Activated CD8-positive, alpha-beta T cell treated with anti-CD3 and anti-CD28 coated beads, Interleukin-2, amount 10 ng/mL, durations not matched to agents 7 days and 5 days (primary cell): ENCODE measurements around the gene TBCB. TPM values are rescaled to one million over a fixed set of nuclear protein-coding genes. Genes with fewer than 3 reads are reported as not detected.
"Not testable (repeated sequence)": the region's sequence is repeated elsewhere in the genome, so short reads cannot be mapped to it uniquely, and the experiment has no call there.

Experiments
- ATAC-seq: fragments of 150-1000 bp; cut with Tn5 transposase; one replicate; pipeline ENCODE4 v1.10.0; 2021; ENCODE audit warnings: moderate library complexity
- CTCF ChIA-PET: fragments of 350-600 bp; sonication (Branson Sonifier 250); formaldehyde crosslinking; loops from one replicate; lab custom pipeline; 2021; ENCODE audit warnings: antibody characterized with exemption; lab: Charles Lee
- POLR2A ChIA-PET: fragments of 350-600 bp; sonication (Branson Sonifier 250); formaldehyde crosslinking; loops from one replicate; lab custom pipeline; 2021; ENCODE audit warnings: antibody characterized with exemption; lab: Charles Lee
- DNase-seq: peaks from one replicate; pipeline ENCODE4 v3.0.0-alpha.2; 2020
- H3K27ac Mint-ChIP-seq: one replicate; pipeline ENCODE4 v1.8.0; 2021; ENCODE audit warnings: mild to moderate bottlenecking, mixed read lengths
- H3K27me3 Mint-ChIP-seq: one replicate; pipeline ENCODE4 v1.8.0; 2021; ENCODE audit warnings: low read depth, mixed read lengths
- H3K36me3 Mint-ChIP-seq: one replicate; pipeline ENCODE4 v1.8.0; 2021; ENCODE audit warnings: low read depth, mixed read lengths
- H3K4me1 Mint-ChIP-seq: one replicate; pipeline ENCODE4 v1.8.0; 2021; ENCODE audit warnings: low read depth, mixed read lengths
- H3K4me3 Mint-ChIP-seq: one replicate; pipeline ENCODE4 v1.8.0; 2021; ENCODE audit warnings: mild to moderate bottlenecking, mixed read lengths
- H3K9me3 Mint-ChIP-seq: one replicate; pipeline ENCODE4 v1.8.0; 2022; ENCODE audit warnings: mixed read lengths; ENCODE audit not compliant: insufficient read depth
- total RNA-seq, 2 experiments: library from RNA; stranded (reverse); gene quantifications; one replicate each; pipeline ENCODE4 v1.2.3, GENCODE V29; 2021

TBCB gene
- total RNA-seq, 2 experiments from 2014 or later = 186 to 200 TPM

DNA sequence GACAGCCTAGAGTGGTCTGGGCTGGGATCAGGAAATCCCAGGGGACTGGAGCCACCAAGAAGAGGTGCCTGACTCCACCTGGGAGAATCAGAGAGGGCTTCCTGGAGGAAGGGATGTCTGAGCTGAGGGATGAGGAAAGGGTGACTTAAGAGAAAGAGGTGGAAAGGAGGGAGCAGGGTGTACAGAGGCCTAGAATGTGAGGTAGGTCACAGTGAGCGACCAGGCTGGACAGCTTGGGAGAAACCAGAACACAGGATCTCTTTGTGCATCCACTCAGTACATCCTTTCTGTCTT lies 1.0 kb downstream of the TBCB start:
- peak overlapping the region; percentile 98 for H3K27ac Mint-ChIP-seq
- POLR2A ChIA-PET = interaction anchor here (1.1 to 2.9 kb wide), 4 partner anchors 11 to 99 kb away, joined by 3 to 8 read pairs (median 6); partner anchors contain the start of genes CAPNS1, ZNF146 and ZNF565
- DNase-seq (no peak), ATAC-seq (no peak)
- CTCF ChIA-PET = interaction anchor here (3.5 kb wide), 1 partner anchor 11 kb away, joined by 28 read pairs; no protein-coding TSS in a partner anchor
- H3K27me3 Mint-ChIP-seq = no peaks in the 10 kb centered on the region
- peaks cover 50% of the 10 kb centered on the region for H3K36me3 Mint-ChIP-seq
- no peaks in the 10 kb centered on the region for H3K9me3 Mint-ChIP-seq
- peak overlapping the region; percentile 90 for H3K4me3 Mint-ChIP-seq
- peaks cover 39% of the 10 kb centered on the region for H3K4me1 Mint-ChIP-seq

DNA sequence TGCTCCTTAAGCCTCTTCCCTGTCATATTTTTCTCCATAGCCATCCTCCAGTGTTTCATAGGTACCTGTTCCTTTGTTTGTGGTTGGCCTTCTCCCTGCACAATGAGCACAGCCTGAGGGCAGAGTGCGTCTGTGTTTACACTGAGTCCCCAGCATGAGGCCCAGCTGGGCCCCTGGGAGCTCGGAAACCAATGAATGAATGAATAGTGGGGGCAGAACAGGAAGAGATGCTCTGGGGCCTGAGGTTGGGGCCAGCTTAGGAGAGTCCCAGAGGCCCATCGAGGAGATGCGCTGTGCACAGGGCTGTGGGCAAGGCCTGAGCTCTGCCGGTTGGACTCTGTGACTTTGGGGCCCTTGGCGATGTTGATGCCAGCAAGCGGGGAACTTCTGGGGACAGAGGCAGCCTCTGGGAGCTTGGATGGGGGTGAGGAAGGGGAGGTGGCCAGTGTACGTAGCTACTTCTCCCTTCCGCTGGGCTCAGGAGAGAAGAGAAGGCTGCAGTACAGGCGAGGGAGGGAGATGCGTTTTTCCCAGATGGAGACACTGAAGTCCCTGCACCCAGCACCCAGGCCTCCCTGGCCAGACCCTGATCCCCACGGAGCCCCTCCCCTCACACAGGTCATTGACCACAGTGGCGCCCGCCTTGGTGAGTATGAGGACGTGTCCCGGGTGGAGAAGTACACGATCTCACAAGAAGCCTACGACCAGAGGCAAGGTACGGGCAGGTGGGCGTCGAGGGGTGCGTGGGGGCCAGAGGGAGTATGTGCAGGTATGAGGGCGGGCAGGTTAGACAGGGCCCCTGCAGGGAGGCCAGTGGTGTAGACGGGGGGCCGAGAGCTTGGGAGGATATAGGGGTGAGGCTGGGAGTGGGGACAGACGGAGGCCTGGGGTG lies 5.1 kb downstream of the TBCB start:
- no peak for ATAC-seq
- CTCF ChIA-PET = interaction anchor here (2.1 kb wide), 1 partner anchor 8 kb away, joined by 8 read pairs; no protein-coding TSS in a partner anchor
- POLR2A ChIA-PET = no interaction called here

DNA sequence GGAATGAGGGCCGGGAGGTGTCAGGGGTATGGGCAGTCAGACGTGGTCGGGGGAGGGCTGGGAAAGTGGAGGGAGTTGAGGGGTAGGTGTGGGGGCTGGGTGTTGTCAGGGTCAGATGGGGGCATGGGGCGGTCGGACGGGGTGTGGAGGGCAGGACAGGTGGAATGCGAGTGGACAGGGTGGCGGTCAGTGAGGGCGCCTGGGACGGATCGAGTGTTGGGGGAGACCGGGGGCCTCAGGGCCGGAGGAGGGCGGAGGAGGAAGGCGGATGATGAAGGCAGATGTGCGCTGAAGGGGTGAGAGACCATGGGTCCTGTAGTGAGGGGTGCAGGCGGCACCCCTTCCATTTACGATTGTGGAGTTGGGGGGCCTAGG lies 5.7 kb downstream of the TBCB start:
- ATAC-seq (no peak), DNase-seq (no peak)
- H3K27ac Mint-ChIP-seq = no peak overlapping the region
- CTCF ChIA-PET = no interaction called here
- peaks cover 57% of the 10 kb centered on the region for H3K36me3 Mint-ChIP-seq
- H3K9me3 Mint-ChIP-seq = no peaks in the 10 kb centered on the region
- POLR2A ChIA-PET = no interaction called here
- H3K4me3 Mint-ChIP-seq = no peak overlapping the region
- no peaks in the 10 kb centered on the region for H3K27me3 Mint-ChIP-seq
- peaks cover 24% of the 10 kb centered on the region for H3K4me1 Mint-ChIP-seq

More for the DNA sequence above, 5.1 kb downstream of the TBCB start:
- H3K27ac Mint-ChIP-seq = peak overlapping the region; percentile 39
- H3K4me1 Mint-ChIP-seq = peaks cover 22% of the 10 kb centered on the region
- H3K9me3 Mint-ChIP-seq = no peaks in the 10 kb centered on the region
- no peak for DNase-seq
- no peaks in the 10 kb centered on the region for H3K27me3 Mint-ChIP-seq
- no peak overlapping the region for H3K4me3 Mint-ChIP-seq
- peaks cover 52% of the 10 kb centered on the region for H3K36me3 Mint-ChIP-seq

DNA sequence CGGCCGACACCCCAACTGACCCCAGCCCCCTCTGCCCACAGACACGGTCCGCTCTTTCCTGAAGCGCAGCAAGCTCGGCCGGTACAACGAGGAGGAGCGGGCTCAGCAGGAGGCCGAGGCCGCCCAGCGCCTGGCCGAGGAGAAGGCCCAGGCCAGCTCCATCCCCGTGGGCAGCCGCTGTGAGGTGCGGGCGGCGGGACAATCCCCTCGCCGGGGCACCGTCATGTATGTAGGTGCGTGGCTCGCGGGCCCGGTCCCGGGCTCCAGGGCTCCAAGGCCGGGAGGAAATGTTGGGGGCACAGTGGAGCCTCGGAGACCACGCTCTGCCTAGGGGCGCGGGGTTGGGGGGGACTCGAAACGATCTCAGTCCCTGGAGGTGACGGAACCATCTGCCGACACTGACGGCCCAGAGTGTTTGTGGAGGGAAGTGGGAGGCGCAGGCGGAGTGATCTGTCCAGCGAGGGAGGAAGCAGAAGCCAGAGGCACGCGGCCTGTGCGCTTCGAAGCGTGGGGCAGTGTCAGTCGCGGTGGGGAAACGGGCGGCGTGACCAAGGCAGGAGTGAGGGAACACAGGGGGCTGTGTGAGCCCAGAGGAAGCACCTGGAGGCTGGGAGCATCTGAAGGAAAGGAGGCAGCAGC lies 6.3 kb downstream of the TBCB start:
- no peak overlapping the region for H3K27ac Mint-ChIP-seq
- H3K4me1 Mint-ChIP-seq = peaks cover 18% of the 10 kb centered on the region
- CTCF ChIA-PET = no interaction called here
- POLR2A ChIA-PET = no interaction called here
- H3K27me3 Mint-ChIP-seq = no peaks in the 10 kb centered on the region
- H3K4me3 Mint-ChIP-seq = no peak overlapping the region
- peaks cover 54% of the 10 kb centered on the region for H3K36me3 Mint-ChIP-seq
- H3K9me3 Mint-ChIP-seq = no peaks in the 10 kb centered on the region
- no peak for ATAC-seq
- no peak for DNase-seq

DNA sequence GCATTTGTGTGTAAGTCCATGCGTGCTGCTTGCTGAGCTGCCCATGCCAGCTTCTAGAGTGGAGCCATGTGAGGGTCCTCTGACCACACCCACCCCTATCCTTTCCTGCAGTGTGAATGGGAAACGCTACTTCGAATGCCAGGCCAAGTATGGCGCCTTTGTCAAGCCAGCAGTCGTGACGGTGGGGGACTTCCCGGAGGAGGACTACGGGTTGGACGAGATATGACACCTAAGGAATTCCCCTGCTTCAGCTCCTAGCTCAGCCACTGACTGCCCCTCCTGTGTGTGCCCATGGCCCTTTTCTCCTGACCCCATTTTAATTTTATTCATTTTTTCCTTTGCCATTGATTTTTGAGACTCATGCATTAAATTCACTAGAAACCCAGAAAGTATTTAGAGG lies 10.3 kb downstream of the TBCB start:
- Mint-ChIP-seq H3K27me3 (no peaks in the 10 kb centered on the region), H3K4me1 (peaks cover 18% of the 10 kb centered on the region), H3K9me3 (no peaks in the 10 kb centered on the region), H3K36me3 (peaks cover 27% of the 10 kb centered on the region), H3K4me3 (no peak overlapping the region), H3K27ac (peak overlapping the region; percentile 48)
- DNase-seq (no peak), ATAC-seq (no peak)
- POLR2A ChIA-PET = interaction anchor here (0.5 to 1.1 kb wide), 2 partner anchors 11 to 14 kb away, joined by 3 read pairs; partner anchors contain the start of genes CAPNS1, POLR2I and TBCB
- CTCF ChIA-PET = no interaction called here

DNA sequence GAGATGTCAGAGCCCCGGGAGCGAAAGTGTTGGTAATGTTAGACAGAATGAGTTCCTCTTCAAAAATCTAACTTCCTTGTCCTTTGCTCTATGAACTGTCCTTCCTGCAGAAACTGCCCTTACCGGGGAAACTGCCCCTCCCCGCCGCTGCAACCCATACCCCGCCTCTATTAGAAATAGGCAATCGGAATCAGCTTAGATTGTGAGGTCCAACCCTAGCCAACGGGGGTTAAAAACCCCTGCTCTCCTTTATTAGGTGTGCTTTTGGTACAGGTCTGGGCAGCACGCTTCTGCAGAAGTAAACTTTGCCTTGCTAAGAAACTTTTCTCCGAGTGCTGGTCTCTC lies 13.1 kb downstream of the TBCB start:
- H3K4me1 Mint-ChIP-seq = peaks cover 37% of the 10 kb centered on the region
- no peaks in the 10 kb centered on the region for H3K9me3 Mint-ChIP-seq
- ATAC-seq = peak; percentile 1
- ChIA-PET CTCF (interaction anchor here (0.6 to 4.2 kb wide), 31 partner anchors 9 to 1089 kb away, joined by 3 to 77 read pairs (median 3); partner anchors contain the start of genes CAPNS1, POLR2I, TBCB and ZNF146), POLR2A (interaction anchor here (1.0 to 1.9 kb wide), 7 partner anchors 9 to 361 kb away, joined by 3 to 7 read pairs (median 5); partner anchors contain the start of genes CAPNS1, TBCB and ZNF566)
- no peak for DNase-seq
- H3K4me3 Mint-ChIP-seq = peak overlapping the region; percentile 87
- no peaks in the 10 kb centered on the region for H3K27me3 Mint-ChIP-seq
- H3K36me3 Mint-ChIP-seq = peaks cover 14% of the 10 kb centered on the region
- peak overlapping the region; percentile 94 for H3K27ac Mint-ChIP-seq

DNA sequence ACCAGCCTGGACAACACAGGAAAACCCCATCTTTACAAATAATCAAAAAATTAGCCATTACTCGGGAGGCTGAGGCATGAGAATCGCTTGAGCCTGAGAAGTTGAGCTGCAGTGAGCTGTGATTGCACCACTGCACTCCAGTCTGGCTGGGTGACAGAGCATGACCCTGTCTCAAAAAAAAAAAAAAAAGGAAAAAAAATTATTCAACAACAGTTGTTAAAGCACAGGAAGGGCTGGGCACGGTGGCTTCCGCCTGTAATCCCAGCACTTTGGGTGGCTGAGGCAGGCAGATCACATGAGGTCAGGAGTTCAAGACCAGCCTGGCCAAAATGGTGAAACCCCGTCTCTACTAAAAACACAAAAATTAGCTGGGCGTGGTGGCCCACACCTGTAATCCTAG lies 16.0 kb downstream of the TBCB start:
- ChIA-PET CTCF (interaction anchor here (1.1 to 1.5 kb wide), 2 partner anchors 39 to 40 kb away, joined by 3 read pairs; no protein-coding TSS in a partner anchor), POLR2A (interaction anchor here (0.6 to 2.1 kb wide), 2 partner anchors 9 to 1279 kb away, joined by 3 to 9 read pairs; partner anchors contain the start of gene CAPNS1)
- not testable (repeated sequence) for DNase-seq, H3K9me3 Mint-ChIP-seq, H3K27me3 Mint-ChIP-seq, H3K27ac Mint-ChIP-seq, H3K36me3 Mint-ChIP-seq, H3K4me3 Mint-ChIP-seq, ATAC-seq
- H3K4me1 Mint-ChIP-seq = peaks cover 41% of the 10 kb centered on the region

DNA sequence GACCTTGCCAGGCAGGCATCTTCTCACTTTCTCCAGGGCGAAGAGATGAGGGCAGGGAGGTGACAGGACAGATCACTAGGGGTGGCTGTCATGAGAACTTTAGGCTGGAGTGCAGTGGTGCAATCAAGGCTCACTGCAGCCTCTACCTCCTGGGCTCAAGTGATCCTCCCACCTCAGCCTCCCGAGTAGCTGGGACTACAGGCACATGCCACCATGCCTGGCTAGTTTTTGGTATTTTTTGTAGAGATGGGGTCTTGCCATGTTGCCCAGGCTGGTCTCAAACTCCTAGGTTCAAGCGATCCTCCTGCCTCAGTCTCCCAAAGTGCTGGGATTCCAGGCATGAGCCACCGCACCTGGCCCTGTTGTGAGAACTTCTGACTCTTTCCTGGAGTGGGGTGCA lies 19.6 kb downstream of the TBCB start:
- DNase-seq, POLR2A ChIA-PET, H3K36me3 Mint-ChIP-seq, H3K27me3 Mint-ChIP-seq, ATAC-seq, CTCF ChIA-PET, H3K4me3 Mint-ChIP-seq, H3K9me3 Mint-ChIP-seq, H3K27ac Mint-ChIP-seq: not testable (repeated sequence)
- peaks cover 37% of the 10 kb centered on the region for H3K4me1 Mint-ChIP-seq

DNA sequence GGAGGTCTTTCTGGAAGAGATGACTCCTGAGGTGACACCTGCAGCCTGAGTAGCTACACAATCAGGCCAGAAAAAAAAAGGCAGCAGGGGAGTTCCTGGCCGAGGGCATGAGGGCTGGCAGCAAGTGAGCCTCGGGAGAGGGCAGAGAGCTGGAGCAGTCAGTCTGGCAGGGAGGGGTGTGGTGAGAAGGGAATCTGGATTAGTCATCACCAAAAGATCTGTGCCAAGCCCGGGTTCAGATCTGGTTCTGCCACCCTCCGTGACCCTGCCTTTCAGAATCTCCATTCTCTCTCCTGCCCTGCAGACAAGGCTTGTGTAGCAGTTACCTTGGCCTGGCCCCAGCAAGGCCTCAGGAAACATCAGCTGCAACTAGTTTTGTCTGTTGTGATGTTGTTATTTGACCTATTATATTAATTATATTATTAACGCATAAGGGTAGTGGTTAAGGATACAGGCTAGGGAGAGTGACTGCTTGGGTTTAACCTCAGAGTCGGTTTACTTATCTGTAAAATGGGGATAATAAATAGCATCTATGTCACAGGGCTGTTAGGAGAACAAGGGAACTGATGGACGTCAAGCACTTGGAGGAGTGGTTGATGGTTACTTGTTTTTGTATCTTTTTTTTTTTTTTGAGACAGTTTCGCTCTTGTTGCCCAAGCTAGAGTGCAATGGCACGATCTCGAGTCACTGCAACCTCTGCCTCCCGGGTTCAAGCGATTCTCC lies 21.9 kb downstream of the TBCB start:
- H3K27me3 Mint-ChIP-seq = peaks cover 4% of the 10 kb centered on the region
- H3K4me3 Mint-ChIP-seq = no peak overlapping the region
- no peaks in the 10 kb centered on the region for H3K9me3 Mint-ChIP-seq
- H3K27ac Mint-ChIP-seq = no peak overlapping the region
- ChIA-PET POLR2A (interaction anchor here (1.2 kb wide), 1 partner anchor 9 kb away, joined by 5 read pairs; no protein-coding TSS in a partner anchor), CTCF (interaction anchor here (2.4 to 3.5 kb wide), 2 partner anchors 9 to 33 kb away, joined by 6 to 19 read pairs; no protein-coding TSS in a partner anchor)
- DNase-seq (no peak), ATAC-seq (no peak)
- peaks cover 39% of the 10 kb centered on the region for H3K4me1 Mint-ChIP-seq
- H3K36me3 Mint-ChIP-seq = peaks cover 14% of the 10 kb centered on the region

DNA sequence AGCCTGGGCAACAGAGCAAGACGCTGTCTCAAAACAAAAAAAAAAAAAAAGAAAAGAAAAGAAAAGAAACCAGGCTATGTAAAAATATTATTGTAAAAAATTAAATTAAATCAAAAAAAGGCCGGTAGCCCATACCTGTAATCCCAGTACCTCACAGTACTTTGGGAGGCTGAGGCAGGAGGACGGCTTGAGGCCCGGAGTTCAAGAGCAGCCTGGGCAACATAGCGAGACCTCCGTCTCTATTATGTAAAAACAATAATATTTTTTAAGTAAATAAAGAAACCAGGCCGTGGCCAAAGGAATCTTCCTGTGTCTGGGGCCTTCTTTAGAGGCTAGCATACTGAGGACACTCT lies 23.8 kb downstream of the TBCB start:
- ChIA-PET CTCF (interaction anchor here (1.0 to 3.5 kb wide), 4 partner anchors 11 to 31 kb away, joined by 3 to 19 read pairs (median 6); no protein-coding TSS in a partner anchor), POLR2A (interaction anchor here (0.6 to 1.7 kb wide), 5 partner anchors 8 to 208 kb away, joined by 3 to 9 read pairs (median 5); partner anchors contain the start of genes ALKBH6, POLR2I and TBCB)
- no peaks in the 10 kb centered on the region for H3K9me3 Mint-ChIP-seq
- peaks cover 25% of the 10 kb centered on the region for H3K36me3 Mint-ChIP-seq
- no peak for ATAC-seq
- H3K4me3 Mint-ChIP-seq = peak overlapping the region; percentile 96
- peaks cover 32% of the 10 kb centered on the region for H3K4me1 Mint-ChIP-seq
- H3K27ac Mint-ChIP-seq = peak overlapping the region; percentile 98
- H3K27me3 Mint-ChIP-seq = peaks cover 4% of the 10 kb centered on the region
- no peak for DNase-seq
